Fibroblast of lung (primary cell): ENCODE data around the gene ADORA1.

Source experiments
- EZH2 ChIP-seq: IDR thresholded peaks from 2 replicates; pipeline ENCODE4 v1.5.1; 2012; ENCODE audit warnings: low read length, control low read depth, mild to moderate bottlenecking; ENCODE audit errors: missing control alignments
- TF ChIP-seq, protein P1 (sequence below), 2 donors: IDR thresholded peaks in 1 of 2; conservative IDR thresholded peaks in 1 of 2; 1 replicate in 1 of 2; 2 replicates in 1 of 2; pipeline ENCODE4 v1.5.1; 2011 to 2012; ENCODE audit warnings: low read length in 2 of 2, control low read depth in 1 of 2, inconsistent platforms in 1 of 2, low read depth in 1 of 2, mild to moderate bottlenecking in 1 of 2

DNA sequence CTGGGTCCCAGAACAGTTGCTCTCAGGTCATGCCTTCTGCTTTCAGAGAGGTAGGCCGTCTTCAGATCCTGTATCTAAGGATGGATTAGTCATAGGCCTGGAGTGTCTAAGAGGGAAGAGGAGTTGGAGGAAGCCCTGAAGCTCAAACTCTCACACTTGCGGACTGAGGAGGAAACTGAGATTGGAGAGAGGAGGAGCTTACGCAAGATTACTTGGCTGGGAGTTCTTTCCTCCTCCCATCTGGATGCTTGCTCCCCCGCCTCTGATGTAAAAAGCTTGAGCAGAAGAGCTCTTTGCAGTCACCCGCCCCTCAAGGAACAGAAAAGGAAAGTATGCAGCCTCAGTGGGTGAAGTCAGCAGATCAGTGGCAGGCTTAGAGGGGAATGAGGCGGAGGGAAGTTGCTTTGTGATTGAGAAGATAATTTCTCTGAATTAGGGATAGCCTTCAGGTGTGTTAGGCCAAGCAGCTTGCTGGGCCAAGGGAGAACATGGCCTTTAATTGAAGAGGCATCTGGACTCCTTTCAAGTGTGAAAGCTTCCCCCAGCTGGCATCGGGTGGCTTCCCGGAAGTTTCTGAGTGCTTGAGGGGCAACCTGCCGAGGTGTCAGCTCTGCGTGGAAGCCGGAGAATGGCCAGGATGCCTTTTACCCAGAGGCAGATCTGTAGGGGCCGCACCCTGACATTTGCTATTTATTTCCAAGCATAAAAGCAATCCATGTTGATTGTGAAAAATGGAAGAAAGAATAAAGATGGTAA, 6.6 kb downstream of the ADORA1 start:
- TF ChIP-seq, protein P1, sequence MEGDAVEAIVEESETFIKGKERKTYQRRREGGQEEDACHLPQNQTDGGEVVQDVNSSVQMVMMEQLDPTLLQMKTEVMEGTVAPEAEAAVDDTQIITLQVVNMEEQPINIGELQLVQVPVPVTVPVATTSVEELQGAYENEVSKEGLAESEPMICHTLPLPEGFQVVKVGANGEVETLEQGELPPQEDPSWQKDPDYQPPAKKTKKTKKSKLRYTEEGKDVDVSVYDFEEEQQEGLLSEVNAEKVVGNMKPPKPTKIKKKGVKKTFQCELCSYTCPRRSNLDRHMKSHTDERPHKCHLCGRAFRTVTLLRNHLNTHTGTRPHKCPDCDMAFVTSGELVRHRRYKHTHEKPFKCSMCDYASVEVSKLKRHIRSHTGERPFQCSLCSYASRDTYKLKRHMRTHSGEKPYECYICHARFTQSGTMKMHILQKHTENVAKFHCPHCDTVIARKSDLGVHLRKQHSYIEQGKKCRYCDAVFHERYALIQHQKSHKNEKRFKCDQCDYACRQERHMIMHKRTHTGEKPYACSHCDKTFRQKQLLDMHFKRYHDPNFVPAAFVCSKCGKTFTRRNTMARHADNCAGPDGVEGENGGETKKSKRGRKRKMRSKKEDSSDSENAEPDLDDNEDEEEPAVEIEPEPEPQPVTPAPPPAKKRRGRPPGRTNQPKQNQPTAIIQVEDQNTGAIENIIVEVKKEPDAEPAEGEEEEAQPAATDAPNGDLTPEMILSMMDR (conservative IDR thresholded peaks at IDR 0.05 in 1 of 2, IDR thresholded peaks at IDR 0.05 in 1 of 2; ENCODE audit: low read depth in 1 of 2, low read length in 2 of 2): no peak
- no peak for TF ChIP-seq EZH2
